ENCODE results near the gene CTSV.
A peak's percentile ranks its signal among the peaks of the same experiment; 100 is the strongest.
"Not testable (repeated sequence)": the region's sequence is repeated elsewhere in the genome, so short reads cannot be mapped to it uniquely, and the experiment has no call there.

CTSV gene

GRCh38 chr9:97038611-97039513, at the start of gene CTSV:
Gene CTSV, minus strand, starts transcription at chr9:97039142. Its CDS starts 1,099 bp downstream, at chr9:97038043.
- no peaks in the 10 kb centered on the region for H3K4me1 ChIP-seq (ENCODE audit: control insufficient read depth, insufficient read depth, low read length, unreplicated experiment)
- no peaks in the 10 kb centered on the region for H3K79me2 ChIP-seq (ENCODE audit: control insufficient read depth, insufficient read depth, low read length, unreplicated experiment)
- no peak within 1 kb of the TSS for H3K27ac ChIP-seq (ENCODE audit: low read depth, low read length)
- peaks cover 64% of the 10 kb centered on the region for H3K27me3 ChIP-seq (ENCODE audit: insufficient read depth, low read length)
- H3K4me3 ChIP-seq (ENCODE audit: low read depth, low read length), result peak within 1 kb of the TSS; percentile 78
- H2AFZ ChIP-seq (ENCODE audit: low read length, unreplicated experiment), result peak within 1 kb of the TSS; percentile 83
- no peaks in the 10 kb centered on the region for H3K36me3 ChIP-seq (ENCODE audit: insufficient read depth, low read length)

- not testable (repeated sequence) for H3K4me3 ChIP-seq (ENCODE audit: low read depth, low read length); H3K79me2 ChIP-seq (ENCODE audit: control insufficient read depth, insufficient read depth, low read length, unreplicated experiment); H2AFZ ChIP-seq (ENCODE audit: low read length, unreplicated experiment); H3K4me1 ChIP-seq (ENCODE audit: control insufficient read depth, insufficient read depth, low read length, unreplicated experiment); H3K36me3 ChIP-seq (ENCODE audit: insufficient read depth, low read length); H3K27ac ChIP-seq (ENCODE audit: low read depth, low read length)
- H3K27me3 ChIP-seq (ENCODE audit: insufficient read depth, low read length), result peaks cover 66% of the 10 kb centered on the region
These were observed 48.8 kb upstream of the CTSV start for GRCh38 chr9:97087668-97088215.

- H3K79me2 ChIP-seq (ENCODE audit: control insufficient read depth, insufficient read depth, low read length, unreplicated experiment); H2AFZ ChIP-seq (ENCODE audit: low read length, unreplicated experiment); H3K27ac ChIP-seq (ENCODE audit: low read depth, low read length); H3K4me1 ChIP-seq (ENCODE audit: control insufficient read depth, insufficient read depth, low read length, unreplicated experiment); H3K36me3 ChIP-seq (ENCODE audit: insufficient read depth, low read length); H3K4me3 ChIP-seq (ENCODE audit: low read depth, low read length): not testable (repeated sequence)
- H3K27me3 ChIP-seq (ENCODE audit: insufficient read depth, low read length), result peaks cover 69% of the 10 kb centered on the region
These were observed 45.6 kb upstream of the CTSV start for GRCh38 chr9:97084562-97084991.

GRCh38 chr9:97078362-97078761, 39.4 kb upstream of the CTSV start:
- H2AFZ ChIP-seq (ENCODE audit: low read length, unreplicated experiment), result no peak overlapping the region
- H3K27ac ChIP-seq (ENCODE audit: low read depth, low read length), result no peak overlapping the region
- H3K4me3 ChIP-seq (ENCODE audit: low read depth, low read length), result no peak overlapping the region
- peaks cover 86% of the 10 kb centered on the region for H3K27me3 ChIP-seq (ENCODE audit: insufficient read depth, low read length)
- H3K36me3 ChIP-seq (ENCODE audit: insufficient read depth, low read length), result no peaks in the 10 kb centered on the region
- no peaks in the 10 kb centered on the region for H3K79me2 ChIP-seq (ENCODE audit: control insufficient read depth, insufficient read depth, low read length, unreplicated experiment)
- H3K4me1 ChIP-seq (ENCODE audit: control insufficient read depth, insufficient read depth, low read length, unreplicated experiment), result no peaks in the 10 kb centered on the region

- H3K4me1 ChIP-seq (ENCODE audit: control insufficient read depth, insufficient read depth, low read length, unreplicated experiment), result no peaks in the 10 kb centered on the region
- no peak overlapping the region for H3K27ac ChIP-seq (ENCODE audit: low read depth, low read length)
- peaks cover 92% of the 10 kb centered on the region for H3K27me3 ChIP-seq (ENCODE audit: insufficient read depth, low read length)
- H2AFZ ChIP-seq (ENCODE audit: low read length, unreplicated experiment), result no peak overlapping the region
- H3K79me2 ChIP-seq (ENCODE audit: control insufficient read depth, insufficient read depth, low read length, unreplicated experiment), result no peaks in the 10 kb centered on the region
- H3K36me3 ChIP-seq (ENCODE audit: insufficient read depth, low read length), result no peaks in the 10 kb centered on the region
- no peak overlapping the region for H3K4me3 ChIP-seq (ENCODE audit: low read depth, low read length)
These were observed 38.7 kb upstream of the CTSV start for GRCh38 chr9:97077452-97078295.

- not testable (repeated sequence) for H3K4me1 ChIP-seq (ENCODE audit: control insufficient read depth, insufficient read depth, low read length, unreplicated experiment); H3K36me3 ChIP-seq (ENCODE audit: insufficient read depth, low read length); H2AFZ ChIP-seq (ENCODE audit: low read length, unreplicated experiment); H3K4me3 ChIP-seq (ENCODE audit: low read depth, low read length); H3K27ac ChIP-seq (ENCODE audit: low read depth, low read length); H3K79me2 ChIP-seq (ENCODE audit: control insufficient read depth, insufficient read depth, low read length, unreplicated experiment)
- H3K27me3 ChIP-seq (ENCODE audit: insufficient read depth, low read length), result peaks cover 96% of the 10 kb centered on the region
These were observed 37.9 kb upstream of the CTSV start for GRCh38 chr9:97076731-97077451.

- H3K27me3 ChIP-seq (ENCODE audit: insufficient read depth, low read length), result peaks cover 96% of the 10 kb centered on the region
- H3K4me3 ChIP-seq (ENCODE audit: low read depth, low read length), result no peak overlapping the region
- no peaks in the 10 kb centered on the region for H3K4me1 ChIP-seq (ENCODE audit: control insufficient read depth, insufficient read depth, low read length, unreplicated experiment)
- no peak overlapping the region for H3K27ac ChIP-seq (ENCODE audit: low read depth, low read length)
- no peaks in the 10 kb centered on the region for H3K79me2 ChIP-seq (ENCODE audit: control insufficient read depth, insufficient read depth, low read length, unreplicated experiment)
- no peak overlapping the region for H2AFZ ChIP-seq (ENCODE audit: low read length, unreplicated experiment)
- H3K36me3 ChIP-seq (ENCODE audit: insufficient read depth, low read length), result no peaks in the 10 kb centered on the region
These were observed 37.3 kb upstream of the CTSV start for GRCh38 chr9:97076238-97076637.

GRCh38 chr9:97075289-97075985, 36.5 kb upstream of the CTSV start:
- H3K4me3 ChIP-seq (ENCODE audit: low read depth, low read length), result no peak overlapping the region
- no peak overlapping the region for H3K27ac ChIP-seq (ENCODE audit: low read depth, low read length)
- H3K36me3 ChIP-seq (ENCODE audit: insufficient read depth, low read length), result no peaks in the 10 kb centered on the region
- no peaks in the 10 kb centered on the region for H3K4me1 ChIP-seq (ENCODE audit: control insufficient read depth, insufficient read depth, low read length, unreplicated experiment)
- H3K27me3 ChIP-seq (ENCODE audit: insufficient read depth, low read length), result peaks cover 95% of the 10 kb centered on the region
- no peaks in the 10 kb centered on the region for H3K79me2 ChIP-seq (ENCODE audit: control insufficient read depth, insufficient read depth, low read length, unreplicated experiment)
- no peak overlapping the region for H2AFZ ChIP-seq (ENCODE audit: low read length, unreplicated experiment)

GRCh38 chr9:97073506-97073905, 34.6 kb upstream of the CTSV start:
- no peak overlapping the region for H3K4me3 ChIP-seq (ENCODE audit: low read depth, low read length)
- no peaks in the 10 kb centered on the region for H3K36me3 ChIP-seq (ENCODE audit: insufficient read depth, low read length)
- no peaks in the 10 kb centered on the region for H3K4me1 ChIP-seq (ENCODE audit: control insufficient read depth, insufficient read depth, low read length, unreplicated experiment)
- H3K27me3 ChIP-seq (ENCODE audit: insufficient read depth, low read length), result peaks cover 87% of the 10 kb centered on the region
- no peaks in the 10 kb centered on the region for H3K79me2 ChIP-seq (ENCODE audit: control insufficient read depth, insufficient read depth, low read length, unreplicated experiment)
- no peak overlapping the region for H2AFZ ChIP-seq (ENCODE audit: low read length, unreplicated experiment)
- no peak overlapping the region for H3K27ac ChIP-seq (ENCODE audit: low read depth, low read length)
